Limb (tissue), 2 donors: ENCODE data around the gene OSBPL1A.
A peak's percentile ranks its signal among the peaks of the same experiment; 100 is the strongest.

Source experiments
- DNase-seq, 2 donors: peaks; one replicate each; pipeline ENCODE4 v3.0.0-alpha.2; 2016; ENCODE audit errors: extremely low spot score in 2 of 2

Gene OSBPL1A

DNA sequence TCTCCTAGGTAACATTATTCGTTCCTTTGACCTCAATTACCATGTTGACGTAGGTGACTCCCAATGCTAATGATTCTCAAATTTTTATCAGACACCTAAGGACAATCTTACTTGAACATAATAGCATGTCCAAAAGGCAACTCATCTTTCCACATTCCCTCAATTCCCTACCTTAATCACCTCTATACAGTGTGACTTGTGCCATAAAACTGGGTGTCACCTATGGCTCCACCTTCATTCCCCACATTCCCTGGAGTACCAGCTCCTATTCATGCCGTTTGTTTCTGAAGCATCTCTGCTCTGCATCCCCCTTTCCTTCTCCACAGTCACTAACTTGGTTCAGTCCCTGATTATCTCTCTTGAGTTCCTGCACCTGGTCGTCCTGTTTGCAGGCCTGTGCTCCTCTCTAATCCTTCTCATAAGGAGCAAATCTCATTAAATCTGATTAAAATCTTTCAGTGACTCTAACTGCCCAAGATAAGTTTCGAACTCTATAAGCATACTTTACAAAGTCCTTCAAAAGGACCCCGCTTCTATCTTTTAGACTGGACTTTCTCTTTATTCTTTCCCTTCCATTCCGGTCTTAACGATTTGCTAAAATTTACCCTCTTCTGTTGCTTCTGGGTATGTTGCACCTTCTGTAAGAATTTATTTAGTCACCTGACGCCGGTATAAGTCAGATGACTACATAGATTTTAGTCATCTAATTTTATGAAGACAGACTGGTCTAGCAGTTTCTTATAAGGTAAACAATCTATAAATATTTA is 128.7 kb downstream of the OSBPL1A start:
- DNase-seq: no peak

DNA sequence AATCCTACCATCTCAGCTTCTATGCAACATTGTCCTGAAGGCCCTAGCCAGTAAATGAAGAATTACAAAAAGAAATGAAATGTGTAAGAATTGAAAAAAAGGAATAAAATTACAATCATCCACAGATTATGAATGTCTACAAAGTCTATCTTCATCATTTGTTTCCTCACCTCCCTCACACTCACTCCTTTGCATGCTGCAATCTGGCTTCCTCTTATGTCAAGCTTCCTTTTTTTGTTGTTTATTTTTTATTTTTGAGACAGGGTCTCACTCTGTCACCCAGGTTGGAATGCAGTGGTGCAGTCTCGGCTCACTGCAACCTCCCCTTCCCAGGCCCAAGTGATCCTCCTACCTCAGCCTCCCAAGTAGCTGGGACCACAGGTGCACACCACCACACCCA is 129.7 kb downstream of the OSBPL1A start:
- no peak for DNase-seq

DNA sequence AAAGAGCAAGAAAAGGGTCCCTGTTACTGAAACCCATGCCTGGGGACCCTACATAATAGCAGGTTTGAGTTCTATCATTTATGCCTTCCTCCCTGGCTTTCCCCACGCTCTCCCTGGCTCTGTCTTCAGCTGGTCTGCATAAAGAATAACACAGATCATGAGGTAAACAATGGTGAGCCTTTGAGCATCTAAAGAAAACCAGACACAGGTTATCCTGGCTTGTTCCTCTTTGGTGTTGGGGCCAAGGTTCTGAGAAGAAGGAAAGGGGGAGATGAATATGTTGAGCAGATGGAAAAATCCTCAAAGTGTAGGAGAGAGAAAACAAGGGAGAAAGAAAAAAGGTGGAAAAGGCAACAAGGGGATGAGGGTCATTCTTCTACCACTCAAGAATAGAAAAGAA is 131.5 kb downstream of the OSBPL1A start:
- DNase-seq: no peak

DNA sequence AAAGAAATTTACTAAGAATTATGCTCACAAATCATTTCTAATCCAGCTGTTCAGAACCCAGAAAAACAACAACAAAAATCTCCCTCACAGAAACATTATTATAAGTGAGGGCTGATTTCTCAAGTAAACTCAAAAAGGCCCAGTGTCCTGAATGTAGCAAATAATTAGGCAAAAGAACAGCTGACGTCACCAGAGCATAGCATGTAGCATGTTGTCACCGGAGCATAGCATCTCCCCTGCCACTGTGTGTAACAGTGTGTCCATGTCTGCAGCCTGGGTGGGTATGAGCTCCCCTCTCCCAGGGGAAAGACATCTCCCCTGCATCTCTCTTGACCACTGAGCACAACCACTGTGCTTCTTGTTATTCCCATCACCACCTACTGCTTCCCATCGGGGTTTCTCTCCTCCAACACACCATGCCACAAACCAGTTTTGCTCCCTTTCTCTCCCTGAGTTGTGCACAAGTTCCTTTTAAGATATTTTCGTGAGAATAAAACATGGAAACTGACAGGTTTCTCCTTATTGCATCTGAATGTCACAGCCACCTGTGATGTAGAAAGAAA is 132.0 kb downstream of the OSBPL1A start:
- no peak for DNase-seq

DNA sequence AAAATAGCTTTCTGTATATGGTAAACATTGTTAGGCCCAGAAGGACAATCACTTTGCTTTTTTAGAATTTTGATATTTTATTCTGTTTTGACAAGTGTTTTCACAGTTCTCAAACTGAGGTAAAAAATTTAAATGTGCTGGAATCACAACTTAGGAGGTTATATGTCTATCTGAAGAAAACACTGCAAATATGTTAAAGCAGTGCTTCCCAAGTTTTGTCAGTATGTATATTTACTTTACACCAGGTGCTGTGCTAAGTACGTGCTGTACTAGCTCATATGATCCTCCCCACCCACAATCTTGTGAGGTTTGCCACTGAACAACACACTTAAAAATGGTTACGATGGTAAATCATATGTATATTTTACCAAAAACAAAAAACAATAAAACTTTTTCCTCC is 134.6 kb downstream of the OSBPL1A start:
- no peak for DNase-seq

DNA sequence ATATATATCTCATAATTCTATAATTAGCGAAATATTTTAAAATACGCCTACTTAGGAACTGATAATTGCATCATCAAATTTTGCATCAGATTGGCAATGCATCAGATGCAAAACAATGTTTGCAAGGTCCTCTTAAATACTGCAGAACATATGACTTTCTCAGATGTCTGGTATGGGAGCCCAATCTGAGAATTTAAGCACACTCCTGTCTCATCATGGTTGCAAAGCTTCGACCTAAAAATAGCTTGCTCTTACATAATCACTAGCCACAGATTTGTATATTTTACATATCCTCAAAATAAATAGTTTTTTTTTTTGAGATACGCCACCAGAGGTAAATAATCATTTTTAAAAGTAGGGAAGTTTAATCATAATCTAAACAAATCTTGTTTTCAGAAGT is 135.5 kb downstream of the OSBPL1A start:
- DNase-seq: no peak

DNA sequence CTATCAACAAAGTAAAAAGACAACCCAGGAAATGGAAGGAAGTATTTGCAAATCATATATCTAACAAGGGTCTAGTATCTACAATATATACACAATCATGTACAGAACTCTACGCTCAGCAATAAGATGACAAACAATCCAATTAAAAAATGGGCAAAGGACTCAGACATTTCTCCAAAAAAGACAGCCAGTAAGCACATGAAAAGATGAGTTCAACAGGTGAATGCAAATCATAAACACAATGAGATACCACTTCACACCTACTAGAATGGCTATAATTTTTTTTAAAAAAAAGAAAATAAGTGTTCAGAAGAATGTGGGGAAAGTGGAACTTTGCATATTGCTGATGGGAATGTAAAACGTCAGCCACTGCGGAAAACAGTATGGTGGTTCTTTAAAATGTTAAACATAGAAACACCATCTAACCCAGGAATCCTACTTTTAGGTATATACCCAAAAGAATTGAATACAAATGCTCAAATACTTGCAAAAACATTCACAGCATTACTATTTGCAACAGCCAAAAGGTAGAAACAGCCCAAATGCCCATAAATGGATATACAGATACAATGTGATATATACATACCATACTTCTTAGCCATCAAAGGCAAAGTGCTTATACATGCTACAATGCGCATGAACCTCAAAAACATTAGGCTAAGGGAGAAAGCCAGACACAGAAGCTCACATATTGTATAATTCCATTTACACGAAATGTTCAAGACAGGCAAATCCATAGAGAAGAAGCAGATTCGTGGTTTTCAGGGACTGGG is 137.6 kb downstream of the OSBPL1A start:
- DNase-seq: no peak

DNA sequence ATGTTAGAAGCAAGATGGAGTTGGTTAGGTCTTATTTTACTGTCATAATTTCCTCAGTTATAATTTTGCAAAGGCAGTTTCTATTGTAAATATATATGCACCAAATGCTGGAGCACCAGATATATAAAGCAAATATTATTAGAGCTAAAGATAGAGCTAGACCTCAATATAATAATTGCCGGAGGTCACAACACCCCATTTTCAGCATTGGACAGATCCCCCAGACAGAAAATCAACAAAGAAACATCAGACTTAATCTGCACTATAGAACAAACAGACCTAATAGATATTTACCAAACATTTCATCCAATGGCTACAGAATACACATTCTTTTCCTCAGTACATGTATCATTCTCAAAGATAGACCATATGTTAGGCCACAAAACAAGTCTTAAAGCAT is 143.6 kb downstream of the OSBPL1A start:
- DNase-seq: no peak

DNA sequence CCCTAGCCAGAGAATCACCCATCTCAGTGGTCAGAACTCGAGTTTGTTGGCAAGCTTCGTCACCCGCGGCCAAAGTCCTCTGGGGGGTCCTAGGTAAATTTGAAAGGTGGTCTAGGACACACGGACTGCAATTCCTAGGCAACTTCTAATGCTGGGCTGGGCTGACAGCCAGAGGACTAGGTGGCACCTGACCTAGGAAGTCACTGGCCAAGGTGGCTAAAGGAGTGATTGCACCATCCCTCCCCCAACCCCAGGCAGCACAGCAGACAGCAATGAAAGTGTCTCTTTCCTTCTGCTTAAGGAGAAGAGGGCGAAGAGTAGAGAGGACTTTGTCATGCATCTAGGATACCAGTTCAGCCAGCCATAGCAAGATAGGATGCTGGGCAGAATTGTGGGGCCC is 147.9 kb downstream of the OSBPL1A start:
- DNase-seq: no peak

GRCh38 chr18:24248359-24248758 is 149.3 kb downstream of the OSBPL1A start:
- DNase-seq: no peak

DNA sequence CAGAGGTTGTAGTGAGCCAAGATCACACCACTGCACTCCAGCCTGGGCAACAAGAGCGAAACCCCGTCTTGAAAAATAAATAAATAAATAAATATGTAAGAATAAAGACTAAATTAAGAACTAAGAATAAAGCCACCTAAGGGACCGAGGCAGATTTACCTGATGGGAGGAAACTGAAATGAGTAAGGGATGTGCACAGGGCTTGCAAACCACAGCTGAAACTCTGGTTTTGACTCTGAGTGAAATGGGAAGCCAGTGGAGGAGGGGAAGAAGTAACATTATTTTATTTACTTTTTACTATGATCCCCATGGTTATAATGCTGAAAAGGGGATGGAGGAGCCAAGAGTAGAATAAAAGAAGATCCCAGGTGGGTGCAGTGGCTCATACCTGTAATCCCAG is 151.5 kb downstream of the OSBPL1A start:
- DNase-seq: no peak

GRCh38 chr18:24244698-24245097 is 152.9 kb downstream of the OSBPL1A start:
- DNase-seq: no peak

DNA sequence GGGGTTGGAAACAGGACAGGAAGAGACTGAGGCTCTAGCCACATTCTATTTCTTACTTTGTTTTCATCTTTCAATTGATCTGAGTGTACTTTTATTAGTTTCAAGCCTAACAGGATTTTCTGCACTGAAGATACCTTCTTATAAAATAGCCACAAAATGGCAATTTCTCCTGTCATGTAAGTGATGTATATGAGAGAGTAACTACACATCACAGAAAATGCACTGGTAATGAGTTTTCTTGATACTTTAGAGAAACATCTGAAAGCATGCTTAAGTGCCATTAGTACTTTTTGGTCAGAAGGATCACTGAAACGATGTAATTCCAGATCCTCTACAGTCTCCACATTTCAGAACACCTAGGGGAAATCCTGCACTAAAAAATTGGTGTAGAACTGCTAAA is 153.9 kb downstream of the OSBPL1A start:
- DNase-seq: no peak

GRCh38 chr18:24239341-24239740 is 158.3 kb downstream of the OSBPL1A start:
- no peak for DNase-seq

DNA sequence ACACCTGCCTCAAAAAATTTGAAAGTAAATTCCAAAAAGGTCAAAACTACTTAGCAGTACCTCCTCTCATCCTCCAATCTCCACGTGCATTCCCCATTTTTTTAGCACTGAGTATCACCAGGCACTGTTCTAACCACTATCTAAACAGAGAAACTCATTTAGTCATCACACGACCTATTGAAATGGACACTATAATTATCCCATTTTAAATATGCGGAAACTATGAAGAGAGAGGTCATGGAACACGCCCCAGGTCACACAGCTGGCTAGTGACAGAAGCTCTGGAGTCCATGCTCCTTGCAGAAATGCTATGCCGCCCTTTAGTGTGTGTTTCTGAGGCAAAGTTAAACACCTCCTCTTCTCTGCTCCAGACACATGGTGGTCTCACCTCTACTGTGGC is 159.2 kb downstream of the OSBPL1A start:
- no peak for DNase-seq

DNA sequence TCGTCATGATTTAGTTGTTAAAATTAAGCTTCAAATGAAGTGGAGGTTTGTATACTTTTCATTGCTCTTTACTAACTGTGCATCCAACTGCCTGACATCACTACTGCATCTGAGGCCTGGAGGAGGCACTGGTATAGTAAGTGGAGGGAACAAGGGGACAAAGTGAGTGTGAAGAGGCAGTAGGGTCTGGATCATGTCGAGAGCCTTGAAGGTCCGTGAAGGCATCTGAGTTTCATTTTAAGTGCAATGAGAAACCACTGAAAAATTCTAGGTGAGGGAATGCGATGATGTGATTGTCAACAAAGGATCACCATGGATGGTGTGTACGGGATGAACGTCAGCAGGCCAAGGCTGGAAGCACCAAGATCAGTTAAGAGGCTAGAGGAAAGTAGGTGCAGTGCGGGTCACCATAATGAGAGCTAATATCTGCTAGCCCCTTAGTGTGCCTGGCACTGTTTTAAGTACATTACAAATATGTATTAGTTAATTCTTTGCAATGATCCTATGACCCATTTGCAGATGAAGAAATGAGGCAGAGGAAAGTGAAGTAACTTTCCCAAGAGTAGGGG is 162.7 kb downstream of the OSBPL1A start:
- no peak for DNase-seq

GRCh38 chr18:24234330-24234729 is 163.3 kb downstream of the OSBPL1A start:
- peak in 1 of 2 donors; percentile 45 for DNase-seq

GRCh38 chr18:24232800-24233199 is 164.8 kb downstream of the OSBPL1A start:
- no peak for DNase-seq

DNA sequence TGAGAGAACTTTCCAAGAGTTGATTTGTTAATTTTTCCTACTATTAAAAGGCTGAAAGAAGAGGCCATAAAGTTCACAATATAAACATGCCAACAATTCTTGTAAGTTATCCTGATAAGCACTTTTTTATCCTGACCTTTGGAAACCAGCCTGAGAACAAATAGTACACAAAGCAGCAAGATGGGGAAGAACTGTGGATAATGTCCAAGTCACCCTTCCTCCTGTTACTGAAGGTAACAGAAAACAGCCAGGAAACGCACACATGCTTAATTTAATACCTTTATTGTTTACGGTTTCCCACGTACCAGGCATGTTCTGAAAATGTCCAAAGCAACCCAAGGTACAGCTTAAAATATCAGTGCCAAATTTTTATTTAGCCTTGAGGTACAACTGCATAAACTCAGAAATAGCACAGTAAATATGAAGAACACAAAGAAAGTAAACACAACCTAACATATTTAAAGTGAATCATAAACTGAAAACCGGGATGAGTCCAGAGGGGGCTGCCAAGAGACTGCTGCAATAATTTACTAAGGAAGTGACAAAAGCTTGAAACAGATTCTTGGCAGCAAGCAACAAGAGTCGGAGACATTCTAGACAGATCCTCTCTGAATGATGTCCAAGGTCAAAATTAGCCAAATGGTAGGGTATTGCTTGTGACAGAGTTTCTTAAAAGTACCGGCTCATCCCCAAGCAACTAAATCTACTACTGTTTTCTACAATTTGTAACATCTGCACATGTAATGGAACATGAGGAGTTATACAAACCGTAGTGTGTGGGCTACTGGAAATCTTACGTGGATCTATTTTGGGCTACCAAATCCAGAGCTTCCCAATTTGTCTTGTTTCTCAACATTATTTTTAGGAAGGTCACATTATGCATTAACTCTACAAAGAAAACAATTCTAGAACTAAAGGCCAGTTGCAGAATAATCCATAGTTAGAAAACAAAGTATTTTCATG is 165.6 kb downstream of the OSBPL1A start:
- DNase-seq: peak in 1 of 2 donors; percentile 43

DNA sequence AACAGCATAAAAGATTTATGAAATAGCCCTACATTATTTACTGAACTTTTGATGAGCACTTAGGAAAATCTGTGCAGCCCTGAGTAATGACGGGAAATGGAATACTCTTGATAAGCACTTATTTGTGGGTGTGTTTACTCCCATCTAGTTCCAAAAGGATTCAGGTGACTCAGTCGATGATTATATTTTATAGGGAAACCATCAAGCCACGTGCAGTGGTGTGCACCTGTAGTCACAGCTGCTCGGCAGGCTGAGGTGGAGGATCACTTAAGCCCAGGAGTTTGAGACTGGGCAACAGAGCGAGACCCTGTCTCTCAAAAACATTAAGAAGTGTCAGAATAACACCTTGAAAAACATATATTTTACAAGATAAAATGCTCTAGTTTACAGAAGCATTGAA is 166.9 kb downstream of the OSBPL1A start:
- no peak for DNase-seq

GRCh38 chr18:24228667-24229041 is 169.0 kb downstream of the OSBPL1A start:
- DNase-seq: no peak
